ENCODE data around the gene RAB12. TPM values are rescaled to one million over a fixed set of nuclear protein-coding genes. Genes with fewer than 3 reads are reported as not detected.

The RAB12 gene
- total RNA-seq, 1 donor from 2014 or later, result 61.0 TPM

DNA sequence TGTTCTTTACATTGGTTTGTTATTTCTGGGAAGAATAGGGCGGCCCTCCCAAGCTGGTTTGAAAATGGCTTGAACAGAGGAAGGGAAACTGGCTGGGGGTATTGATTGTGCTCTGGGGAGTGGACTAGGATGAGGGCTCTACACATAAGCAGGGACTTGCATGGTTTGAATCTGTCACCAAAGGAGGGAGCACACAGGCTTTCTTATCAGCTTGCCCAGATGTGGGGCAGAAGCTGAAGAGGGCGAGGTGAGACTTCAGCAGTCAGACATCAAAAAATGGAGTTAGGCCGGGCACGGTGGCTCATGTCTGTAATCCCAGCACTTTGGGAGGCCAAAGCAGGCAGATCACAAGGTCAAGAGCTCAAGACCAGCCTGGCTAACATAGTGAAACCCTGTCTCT, 7.2 kb upstream of the RAB12 start:
- H3K27me3 ChIP-seq (ENCODE audit: control insufficient read depth, insufficient read depth, low read length), result peaks cover 13% of the 10 kb centered on the region
- H3K36me3 ChIP-seq (ENCODE audit: control insufficient read depth, insufficient read depth, low read length), result no peaks in the 10 kb centered on the region
- H3K4me3 ChIP-seq (ENCODE audit: low read depth, low read length), result no peak overlapping the region
- DNase-seq (ENCODE audit: low read depth), result no peak
- TF ChIP-seq CTCF (IDR thresholded peaks at IDR 0.05; ENCODE audit: insufficient read depth, low read length, poor library complexity, severe bottlenecking), result no peak

DNA sequence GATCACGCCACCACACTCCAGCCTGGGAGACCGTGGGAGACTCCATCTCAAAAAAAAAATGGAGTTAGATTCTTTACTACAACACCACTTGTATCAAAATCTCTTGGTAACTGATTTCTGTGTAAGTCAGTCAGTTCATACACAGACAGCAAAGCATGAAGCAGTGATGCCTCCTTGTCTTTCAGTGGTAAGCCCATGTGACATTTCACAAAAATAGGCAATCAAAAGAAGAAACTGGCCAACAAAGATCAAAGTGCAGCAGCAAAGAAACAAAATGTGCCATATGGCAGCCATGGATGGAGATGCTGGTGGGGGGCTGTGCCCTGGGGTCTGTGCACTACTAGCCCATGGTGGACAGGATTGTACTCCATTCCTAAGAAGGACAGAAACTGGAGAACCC, 6.7 kb upstream of the RAB12 start:
- peaks cover 13% of the 10 kb centered on the region for H3K27me3 ChIP-seq (ENCODE audit: control insufficient read depth, insufficient read depth, low read length)
- no peak for DNase-seq (ENCODE audit: low read depth)
- TF ChIP-seq CTCF (IDR thresholded peaks at IDR 0.05; ENCODE audit: insufficient read depth, low read length, poor library complexity, severe bottlenecking), result no peak
- no peaks in the 10 kb centered on the region for H3K36me3 ChIP-seq (ENCODE audit: control insufficient read depth, insufficient read depth, low read length)
- H3K4me3 ChIP-seq (ENCODE audit: low read depth, low read length), result no peak overlapping the region

DNA sequence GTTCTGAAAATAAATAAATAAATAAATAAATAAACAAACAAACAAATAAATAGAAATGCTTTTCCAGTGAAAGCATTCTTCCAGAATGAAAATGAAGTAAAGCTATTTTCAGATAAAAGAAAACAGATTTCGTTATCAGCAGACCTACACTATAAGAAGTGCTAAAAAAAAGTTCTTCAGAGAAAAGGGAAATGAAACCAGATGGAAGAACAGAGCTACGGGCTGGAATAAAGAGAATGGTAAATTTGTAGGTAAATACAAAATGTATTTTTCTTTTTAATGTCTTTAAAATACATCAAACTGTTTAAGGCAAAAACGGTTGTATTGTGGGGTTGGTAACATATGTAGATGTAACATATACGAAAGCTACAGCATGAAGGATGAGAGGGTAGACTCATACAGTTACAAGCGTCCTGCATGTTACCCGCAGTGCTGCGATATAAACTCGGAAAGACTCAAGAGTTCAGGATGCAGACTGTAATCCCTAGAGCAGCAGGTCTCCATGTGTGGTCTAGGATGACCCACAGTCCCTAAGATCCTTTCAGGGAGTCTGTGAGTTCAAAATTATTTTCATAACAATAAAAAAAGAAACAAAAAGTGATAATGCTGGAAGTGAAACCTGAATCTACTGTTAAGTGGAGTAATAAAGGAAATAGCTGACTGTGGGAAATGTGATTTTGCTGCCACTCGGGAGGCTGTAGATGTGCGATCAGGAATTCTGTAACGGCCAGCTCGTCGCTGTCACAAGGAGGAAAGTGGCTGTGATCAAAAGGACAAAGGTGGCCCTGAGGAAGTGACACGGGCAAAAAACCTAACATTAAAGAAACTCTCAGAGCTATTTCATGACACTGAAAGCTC, 5.3 kb upstream of the RAB12 start:
- H3K27me3 ChIP-seq (ENCODE audit: control insufficient read depth, insufficient read depth, low read length), result peaks cover 13% of the 10 kb centered on the region
- H3K4me3 ChIP-seq (ENCODE audit: low read depth, low read length), result no peak overlapping the region
- no peak for DNase-seq (ENCODE audit: low read depth)
- no peaks in the 10 kb centered on the region for H3K36me3 ChIP-seq (ENCODE audit: control insufficient read depth, insufficient read depth, low read length)
- TF ChIP-seq CTCF (IDR thresholded peaks at IDR 0.05; ENCODE audit: insufficient read depth, low read length, poor library complexity, severe bottlenecking), result no peak

DNA sequence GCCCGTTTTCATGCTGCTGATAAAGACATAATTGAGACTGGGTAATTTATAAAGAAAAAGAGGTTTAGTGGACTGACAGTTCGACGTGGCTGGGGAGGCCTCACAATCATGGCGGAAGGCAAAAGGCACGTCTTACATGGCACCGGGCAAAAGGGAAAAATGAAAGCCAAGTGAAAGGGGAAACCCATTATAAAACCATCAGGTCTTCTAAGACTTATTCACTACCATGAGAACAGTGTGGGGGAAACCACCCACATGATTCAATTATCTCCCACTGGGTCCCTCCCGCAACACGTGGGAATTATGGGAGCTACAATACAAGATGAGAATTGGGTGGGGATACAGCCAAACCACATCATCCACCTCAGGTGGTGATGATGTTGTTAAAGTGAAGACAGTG, 3.3 kb upstream of the RAB12 start:
- H3K4me3 ChIP-seq (ENCODE audit: low read depth, low read length), result no peak overlapping the region
- DNase-seq (ENCODE audit: low read depth), result no peak
- no peak for TF ChIP-seq CTCF (IDR thresholded peaks at IDR 0.05; ENCODE audit: insufficient read depth, low read length, poor library complexity, severe bottlenecking)
- peaks cover 9% of the 10 kb centered on the region for H3K27me3 ChIP-seq (ENCODE audit: control insufficient read depth, insufficient read depth, low read length)
- no peaks in the 10 kb centered on the region for H3K36me3 ChIP-seq (ENCODE audit: control insufficient read depth, insufficient read depth, low read length)

GRCh38 chr18:8607776-8608742, 1.2 kb upstream of the RAB12 start:
- peak; percentile 63 for DNase-seq (ENCODE audit: low read depth)
- H3K4me3 ChIP-seq (ENCODE audit: low read depth, low read length), result peak overlapping the region; percentile 40

More at GRCh38 chr18:8607776-8608742, 1.2 kb upstream of the RAB12 start:
- TF ChIP-seq CTCF (IDR thresholded peaks at IDR 0.05; ENCODE audit: insufficient read depth, low read length, poor library complexity, severe bottlenecking), result no peak
- peaks cover 7% of the 10 kb centered on the region for H3K27me3 ChIP-seq (ENCODE audit: control insufficient read depth, insufficient read depth, low read length)
- no peaks in the 10 kb centered on the region for H3K36me3 ChIP-seq (ENCODE audit: control insufficient read depth, insufficient read depth, low read length)

Data from kidney epithelial cell (primary cell).